Stimulated activated effector memory CD8-positive, alpha-beta T cell treated with anti-CD3 and anti-CD28 coated beads, Interleukin-12 subunit alpha, Interleukin-12 subunit beta, amount 100 ng/mL, for 72 hours (primary cell): Measurements from ENCODE around the gene AADACL4.

Source experiments
- ATAC-seq: fragments of 150-1000 bp; cut with Tn5 transposase; 2 replicates; pipeline ENCODE4 v1.10.0; 2021
- DNase-seq, 2 donors: peaks; one replicate each; pipeline ENCODE4 v3.0.0; 2021 to 2022; ENCODE audit warnings: low spot score in 2 of 2
- H3K27ac Mint-ChIP-seq: one replicate; pipeline ENCODE4 v1.8.0; 2022; ENCODE audit warnings: mild to moderate bottlenecking, mixed read lengths
- H3K36me3 Mint-ChIP-seq: one replicate; pipeline ENCODE4 v1.8.0; 2022; ENCODE audit warnings: mild to moderate bottlenecking, mixed read lengths
- H3K4me1 Mint-ChIP-seq: one replicate; pipeline ENCODE4 v1.8.0; 2022; ENCODE audit warnings: mixed read lengths
- H3K4me3 Mint-ChIP-seq: one replicate; pipeline ENCODE4 v1.8.0; 2022; ENCODE audit warnings: mild to moderate bottlenecking, mixed read lengths
- H3K9me3 Mint-ChIP-seq: one replicate; pipeline ENCODE4 v1.8.0; 2022; ENCODE audit warnings: mixed read lengths

The AADACL4 gene

GRCh38 chr1:12643785-12644184, at the start of gene AADACL4:
Gene AADACL4, plus strand, starts transcription at chr1:12644085. Its CDS starts 462 bp downstream, at chr1:12644547.
- no peak within 1 kb of the TSS for H3K4me3 Mint-ChIP-seq
- DNase-seq (no peak), ATAC-seq (no peak)
- peaks cover 20% of the 10 kb centered on the region for H3K9me3 Mint-ChIP-seq
- no peak within 1 kb of the TSS for H3K27ac Mint-ChIP-seq
- H3K36me3 Mint-ChIP-seq, result no peaks in the 10 kb centered on the region
- H3K4me1 Mint-ChIP-seq, result peaks cover under 1% of the 10 kb centered on the region

GRCh38 chr1:12594490-12594889, 49.4 kb upstream of the AADACL4 start:
- Mint-ChIP-seq H3K4me1 (peaks cover 54% of the 10 kb centered on the region), H3K27ac (peak overlapping the region; percentile 72), H3K4me3 (peak overlapping the region; percentile 70), H3K36me3 (peaks cover 31% of the 10 kb centered on the region), H3K9me3 (no peaks in the 10 kb centered on the region)
- no peak for ATAC-seq
- no peak for DNase-seq

- peak; percentile 66 for ATAC-seq
- Mint-ChIP-seq H3K36me3 (peaks cover 38% of the 10 kb centered on the region), H3K9me3 (no peaks in the 10 kb centered on the region), H3K27ac (peak overlapping the region; percentile 72), H3K4me1 (peaks cover 60% of the 10 kb centered on the region), H3K4me3 (peak overlapping the region; percentile 70)
- DNase-seq, result no peak
Observed at GRCh38 chr1:12594966-12595756, 48.7 kb upstream of the AADACL4 start.

DNA sequence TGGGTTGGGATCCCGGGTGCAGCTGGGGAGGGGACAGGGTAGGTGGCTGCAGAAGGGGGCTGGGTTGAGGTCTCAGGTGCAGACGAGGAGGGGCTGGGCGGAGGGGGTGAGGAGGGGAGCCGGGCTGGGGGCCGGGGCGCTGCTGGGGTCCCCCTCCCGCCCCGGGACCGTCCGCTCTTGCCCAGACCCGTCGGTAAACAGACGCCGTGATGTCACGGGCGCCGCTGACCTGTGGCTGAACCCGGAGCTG, 48.2 kb upstream of the AADACL4 start:
- Mint-ChIP-seq H3K4me1 (peaks cover 65% of the 10 kb centered on the region), H3K9me3 (no peaks in the 10 kb centered on the region), H3K27ac (no peak overlapping the region), H3K36me3 (peaks cover 39% of the 10 kb centered on the region), H3K4me3 (peak overlapping the region; percentile 70)
- ATAC-seq (no peak), DNase-seq (no peak)

GRCh38 chr1:12596007-12596821, 47.7 kb upstream of the AADACL4 start:
- Mint-ChIP-seq H3K4me3 (peak overlapping the region; percentile 70), H3K27ac (no peak overlapping the region), H3K9me3 (no peaks in the 10 kb centered on the region), H3K36me3 (peaks cover 35% of the 10 kb centered on the region), H3K4me1 (peaks cover 66% of the 10 kb centered on the region)
- DNase-seq, result no peak
- ATAC-seq, result peak; percentile 64

DNA sequence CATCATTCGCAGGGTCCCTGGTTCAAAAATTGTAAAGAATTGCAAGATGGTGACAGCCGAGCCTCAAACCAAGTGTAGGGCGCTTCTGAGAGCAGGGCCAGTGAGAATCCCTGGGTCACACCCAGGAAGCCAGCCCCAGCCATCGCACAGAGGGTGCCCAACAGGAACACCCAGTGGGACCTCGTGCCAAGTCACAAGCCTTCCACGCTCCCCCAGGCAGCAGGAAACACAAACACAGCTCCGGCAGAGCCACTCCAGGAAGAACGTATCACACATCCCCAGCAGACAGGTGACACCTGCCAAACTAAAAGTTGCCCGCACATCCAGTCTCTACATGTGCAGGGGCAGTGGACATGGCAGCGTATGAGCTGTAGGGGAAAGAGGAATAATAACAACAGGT, 46.1 kb upstream of the AADACL4 start:
- ATAC-seq (no peak), DNase-seq (no peak)
- Mint-ChIP-seq H3K27ac (no peak overlapping the region), H3K36me3 (peaks cover 34% of the 10 kb centered on the region), H3K9me3 (no peaks in the 10 kb centered on the region), H3K4me1 (peaks cover 70% of the 10 kb centered on the region), H3K4me3 (no peak overlapping the region)

DNA sequence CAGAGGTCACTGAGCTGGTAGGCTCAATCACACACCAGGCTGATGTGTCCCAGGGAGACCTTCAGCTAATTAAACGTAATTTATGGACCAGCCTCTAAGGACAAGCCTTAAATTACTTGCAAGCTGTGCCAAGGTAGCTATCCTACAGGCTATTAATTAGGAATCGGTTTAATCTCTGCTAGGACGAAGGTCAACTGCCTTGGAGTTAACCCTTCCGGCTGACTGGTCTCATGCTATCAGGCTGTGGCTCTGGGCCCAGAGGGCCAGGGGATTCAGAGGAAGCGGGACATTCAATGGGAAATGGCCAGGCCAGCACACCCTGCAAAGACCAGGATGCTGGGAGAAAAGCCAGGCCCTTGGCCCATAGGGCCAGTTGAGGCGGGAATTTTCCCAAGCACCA, 44.9 kb upstream of the AADACL4 start:
- H3K9me3 Mint-ChIP-seq, result no peaks in the 10 kb centered on the region
- no peak overlapping the region for H3K4me3 Mint-ChIP-seq
- H3K4me1 Mint-ChIP-seq, result peaks cover 70% of the 10 kb centered on the region
- no peak overlapping the region for H3K27ac Mint-ChIP-seq
- ATAC-seq (no peak), DNase-seq (no peak)
- peaks cover 36% of the 10 kb centered on the region for H3K36me3 Mint-ChIP-seq

GRCh38 chr1:12599657-12600056, 44.2 kb upstream of the AADACL4 start:
- peaks cover 70% of the 10 kb centered on the region for H3K4me1 Mint-ChIP-seq
- no peak overlapping the region for H3K4me3 Mint-ChIP-seq
- no peaks in the 10 kb centered on the region for H3K9me3 Mint-ChIP-seq
- no peak overlapping the region for H3K27ac Mint-ChIP-seq
- no peak for ATAC-seq
- DNase-seq, result no peak
- H3K36me3 Mint-ChIP-seq, result peaks cover 38% of the 10 kb centered on the region

DNA sequence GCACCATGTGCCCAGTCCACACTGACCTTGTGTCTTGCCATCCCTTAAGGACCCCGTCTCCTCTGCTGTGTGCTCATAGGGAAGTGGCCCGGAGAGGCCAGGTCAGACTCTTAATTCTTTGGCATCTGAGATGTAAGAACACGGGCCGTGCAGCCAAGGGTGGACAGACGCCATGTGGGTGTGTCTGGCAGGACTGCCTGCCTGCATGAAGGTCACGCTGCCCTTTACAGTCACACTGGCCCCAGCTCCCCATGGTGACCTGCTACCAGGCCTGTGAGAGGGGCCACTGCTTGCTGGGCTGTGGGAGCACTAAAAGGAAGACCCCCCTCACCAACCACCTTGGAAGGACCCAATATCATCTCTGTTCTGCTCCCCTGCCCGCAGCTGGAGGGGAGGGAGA, 43.5 kb upstream of the AADACL4 start:
- Mint-ChIP-seq H3K4me3 (no peak overlapping the region), H3K27ac (no peak overlapping the region), H3K9me3 (no peaks in the 10 kb centered on the region), H3K4me1 (peaks cover 69% of the 10 kb centered on the region), H3K36me3 (peaks cover 41% of the 10 kb centered on the region)
- ATAC-seq (no peak), DNase-seq (no peak)

DNA sequence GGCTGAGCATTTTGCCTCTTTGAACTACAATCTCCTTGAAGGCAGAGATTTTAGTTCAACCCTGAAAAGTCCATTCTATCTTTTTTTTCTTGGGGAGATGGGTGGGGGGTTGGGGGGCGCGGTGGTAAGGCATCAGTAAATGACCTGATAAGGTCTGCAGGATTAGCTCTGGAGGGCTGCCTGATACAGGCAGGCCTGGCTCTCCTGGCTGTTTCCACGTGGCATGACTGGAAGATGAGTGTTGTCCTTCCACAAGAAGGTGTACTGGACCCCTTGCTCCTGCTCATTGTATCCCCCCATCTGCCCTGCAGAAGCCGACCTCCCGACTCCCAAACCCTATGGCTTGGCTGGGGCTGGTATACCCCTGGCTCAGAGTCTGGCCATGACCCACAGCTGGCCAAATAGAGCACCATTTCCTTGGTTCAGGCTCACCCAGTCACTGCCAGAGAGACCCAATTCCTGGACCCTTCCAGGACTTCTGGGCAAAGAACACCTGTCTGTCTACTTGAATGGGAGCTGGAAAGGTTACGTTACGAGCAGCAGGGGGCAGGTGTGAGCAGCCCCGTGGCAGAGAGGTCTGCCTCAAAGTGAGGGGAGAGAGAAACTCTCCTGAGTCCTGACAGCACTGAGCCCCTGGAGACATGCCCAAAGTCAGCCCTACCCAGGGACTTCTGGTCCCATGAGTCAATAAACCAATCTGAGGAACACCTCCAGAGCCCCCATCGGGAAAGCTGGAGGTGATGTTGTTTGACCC, 42.8 kb upstream of the AADACL4 start:
- peaks cover 69% of the 10 kb centered on the region for H3K4me1 Mint-ChIP-seq
- no peak overlapping the region for H3K4me3 Mint-ChIP-seq
- peaks cover 48% of the 10 kb centered on the region for H3K36me3 Mint-ChIP-seq
- no peak overlapping the region for H3K27ac Mint-ChIP-seq
- DNase-seq (peak in 1 of 2 donors; percentile 67), ATAC-seq (no peak)
- H3K9me3 Mint-ChIP-seq, result no peaks in the 10 kb centered on the region

- DNase-seq, result no peak
- ATAC-seq, result no peak
- H3K4me1 Mint-ChIP-seq, result peaks cover 64% of the 10 kb centered on the region
- H3K36me3 Mint-ChIP-seq, result peaks cover 57% of the 10 kb centered on the region
- no peak overlapping the region for H3K27ac Mint-ChIP-seq
- no peak overlapping the region for H3K4me3 Mint-ChIP-seq
- no peaks in the 10 kb centered on the region for H3K9me3 Mint-ChIP-seq
Observed at GRCh38 chr1:12601700-12602658, 41.9 kb upstream of the AADACL4 start.

GRCh38 chr1:12602659-12603024, 41.2 kb upstream of the AADACL4 start:
- no peak for ATAC-seq
- H3K4me3 Mint-ChIP-seq, result no peak overlapping the region

DNA sequence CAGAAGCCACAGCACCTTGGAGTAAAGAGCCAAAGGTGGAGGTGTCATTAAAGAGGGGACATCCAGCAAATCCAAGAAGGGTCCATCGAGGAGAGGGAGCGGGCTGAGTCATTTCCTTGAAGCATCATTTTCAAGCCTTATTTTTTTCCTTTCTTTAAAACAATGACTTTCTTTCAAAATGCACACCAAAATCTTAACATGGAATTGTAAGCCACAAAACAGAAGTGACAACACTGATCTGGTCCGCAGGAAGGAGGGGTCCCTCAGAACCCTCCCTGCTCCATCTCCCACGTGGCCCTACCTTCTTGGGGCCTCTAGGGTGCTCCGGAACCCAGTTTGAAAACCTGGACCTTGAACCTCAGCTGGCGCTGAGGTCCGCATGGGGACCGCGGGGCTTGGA, 40.7 kb upstream of the AADACL4 start:
- H3K9me3 Mint-ChIP-seq, result no peaks in the 10 kb centered on the region
- no peak for DNase-seq
- peak overlapping the region; percentile 51 for H3K27ac Mint-ChIP-seq
- H3K4me1 Mint-ChIP-seq, result peaks cover 63% of the 10 kb centered on the region
- H3K36me3 Mint-ChIP-seq, result peaks cover 69% of the 10 kb centered on the region
- no peak for ATAC-seq
- H3K4me3 Mint-ChIP-seq, result no peak overlapping the region

More at GRCh38 chr1:12602659-12603024, 41.2 kb upstream of the AADACL4 start:
- Mint-ChIP-seq H3K4me1 (peaks cover 63% of the 10 kb centered on the region), H3K27ac (no peak overlapping the region), H3K36me3 (peaks cover 64% of the 10 kb centered on the region), H3K9me3 (no peaks in the 10 kb centered on the region)
- DNase-seq, result no peak

DNA sequence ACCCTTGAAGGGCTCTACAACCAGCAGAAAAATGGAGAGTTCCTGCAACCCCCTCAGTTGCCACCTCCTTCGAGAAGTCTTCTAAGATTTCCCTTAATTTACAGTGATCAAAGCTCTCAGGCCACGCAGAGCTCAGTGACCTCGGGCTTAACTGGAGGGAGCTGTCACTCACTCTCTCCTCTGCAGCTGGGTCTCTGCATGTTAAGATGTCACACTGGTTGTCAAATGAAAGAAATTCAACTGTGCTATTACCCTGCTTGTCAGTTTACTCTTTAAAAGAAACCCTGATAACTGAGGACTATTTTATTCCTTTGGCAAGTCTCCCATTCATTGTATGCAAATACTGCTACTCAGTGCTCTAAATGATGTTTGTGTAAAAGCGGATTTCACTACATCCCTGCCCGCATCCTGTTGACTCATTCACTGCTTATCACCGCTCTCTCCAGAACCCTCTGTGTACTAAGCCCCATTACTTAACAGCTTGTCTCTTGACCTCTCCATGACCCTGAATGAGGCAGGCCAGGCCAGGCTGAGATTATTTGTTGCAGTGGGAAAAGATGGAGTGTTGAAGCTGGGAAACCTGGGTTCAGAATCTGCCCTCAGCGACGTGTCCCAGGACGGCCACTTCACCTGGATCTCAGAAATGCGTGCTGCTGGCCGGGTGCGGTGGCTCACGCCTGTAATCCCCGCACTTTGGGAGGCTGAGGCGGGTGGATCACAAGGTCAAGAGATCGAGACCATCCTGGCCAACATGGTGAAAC, 39.6 kb upstream of the AADACL4 start:
- H3K36me3 Mint-ChIP-seq, result peaks cover 80% of the 10 kb centered on the region
- H3K4me3 Mint-ChIP-seq, result peak overlapping the region; percentile 43
- ATAC-seq (peak; percentile 99), DNase-seq (peak; percentile 27 to 75)
- peaks cover 73% of the 10 kb centered on the region for H3K4me1 Mint-ChIP-seq
- peak overlapping the region; percentile 51 for H3K27ac Mint-ChIP-seq
- no peaks in the 10 kb centered on the region for H3K9me3 Mint-ChIP-seq
